ENCODE data around the gene ADCY4. TPM values are rescaled to one million over a fixed set of nuclear protein-coding genes. Genes with fewer than 3 reads are reported as not detected.

ADCY4 gene
- total and polyA plus RNA-seq, 2 donors (not counting 3 experiments of a cell fraction or from before 2014, with no cell fraction given): 81.6 to 84.0 TPM

DNA sequence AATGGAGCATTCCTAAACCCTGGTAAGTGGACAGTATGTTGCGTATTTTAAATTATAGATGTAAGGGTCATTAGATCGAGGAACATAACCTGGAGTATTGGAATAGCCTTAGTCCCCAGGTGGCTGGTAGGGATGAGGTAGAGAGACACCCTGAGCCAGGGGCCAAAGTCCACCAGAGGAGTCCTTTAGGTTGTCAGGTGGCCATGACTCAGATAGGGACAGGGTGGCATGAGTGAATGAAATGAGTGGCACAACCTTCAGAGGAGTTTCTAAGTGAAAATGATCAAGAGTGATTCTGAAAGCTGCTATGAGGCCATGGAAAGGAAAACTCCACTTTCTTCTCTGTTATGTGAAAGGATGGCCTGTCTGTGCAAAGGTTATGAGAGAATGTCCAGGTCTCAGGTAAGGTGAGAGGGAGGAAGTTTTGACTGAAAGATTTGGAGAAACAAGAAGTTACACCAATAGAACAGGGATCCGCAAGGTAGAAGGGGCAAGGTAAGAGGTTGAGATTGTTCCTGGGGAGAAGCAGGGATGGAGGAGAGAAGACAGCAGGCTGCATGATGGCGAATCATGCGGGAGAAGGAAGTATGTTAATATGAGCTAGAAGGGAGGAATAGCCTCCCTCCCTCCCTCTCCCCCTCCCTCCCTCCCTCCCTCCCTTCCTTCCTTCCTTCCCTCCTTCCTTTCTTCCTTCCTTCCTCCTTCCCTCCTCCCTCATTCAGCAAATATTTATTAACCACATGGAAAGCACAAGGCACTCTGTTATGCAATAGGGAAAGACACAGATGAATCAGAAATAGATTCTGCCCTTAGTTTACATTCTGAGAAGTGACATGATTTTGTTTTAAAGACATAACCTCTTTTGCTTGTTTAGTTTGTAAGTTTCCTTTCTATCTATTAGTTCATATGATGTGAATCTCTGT lies 18.9 kb upstream of the ADCY4 start:
- Histone ChIP-seq H3K9ac (replicated peaks; ENCODE audit: extremely low read depth, insufficient read depth, low read length) (no peak overlapping the region), H3K4me1 (ENCODE audit: control insufficient read depth, extremely low read depth, insufficient read depth, low read length) (no peaks in the 10 kb centered on the region), H3K27me3 (ENCODE audit: control insufficient read depth in 2 of 2, insufficient read depth in 2 of 2, low read length in 2 of 2) (peaks cover 30 to 33% of the 10 kb centered on the region in 2 experiments), H3K36me3 (ENCODE audit: control insufficient read depth in 2 of 2, extremely low read depth in 1 of 2, insufficient read depth in 2 of 2, low read length in 2 of 2) (no peaks in the 10 kb centered on the region), H3K9me3 (replicated peaks; ENCODE audit: control insufficient read depth, insufficient read depth, low read length) (no peaks in the 10 kb centered on the region), H3K4me3 (replicated peaks in 1 of 3; ENCODE audit: insufficient read depth in 1 of 3, low read depth in 1 of 3, low read length in 3 of 3) (no peak overlapping the region), H4K20me1 (replicated peaks; ENCODE audit: control insufficient read depth, extremely low read depth, insufficient read depth, low read length) (no peaks in the 10 kb centered on the region), H3K9me1 (replicated peaks; ENCODE audit: control insufficient read depth, extremely low read depth, insufficient read depth, low read length) (no peaks in the 10 kb centered on the region), H3K27ac (ENCODE audit: insufficient read depth, low read depth, low read length) (no peak overlapping the region), H3K4me2 (ENCODE audit: insufficient read depth, low read length) (no peak overlapping the region), H2AFZ (ENCODE audit: low read depth, low read length) (no peak overlapping the region), H3K79me2 (ENCODE audit: control insufficient read depth, insufficient read depth, low read length) (no peaks in the 10 kb centered on the region)
- intact Hi-C loops (cut with micrococcal nuclease) (no loop called here), dilution Hi-C loops (cut with MboI; ENCODE audit: extremely low pct_ligation_motif_present, low sequenced_read_pairs) (no loop called here)
- ChIA-PET CTCF (interaction anchor here (1.3 kb wide), 1 partner anchor 78 kb away, joined by 4 read pairs; no protein-coding TSS in a partner anchor), POLR2A (no interaction called here)
- no TSS peak for BruUV-seq (replicated peaks)
- no peak for TF ChIP-seq EZH2 (IDR thresholded peaks at IDR 0.05; ENCODE audit: borderline replicate concordance, low read depth, low read length, severe bottlenecking)
- no peak for TF ChIP-seq GATA2 (IDR thresholded peaks at IDR 0.05; ENCODE audit: insufficient read depth, insufficient read length, low read depth, low read length)
- TF ChIP-seq, protein P1, sequence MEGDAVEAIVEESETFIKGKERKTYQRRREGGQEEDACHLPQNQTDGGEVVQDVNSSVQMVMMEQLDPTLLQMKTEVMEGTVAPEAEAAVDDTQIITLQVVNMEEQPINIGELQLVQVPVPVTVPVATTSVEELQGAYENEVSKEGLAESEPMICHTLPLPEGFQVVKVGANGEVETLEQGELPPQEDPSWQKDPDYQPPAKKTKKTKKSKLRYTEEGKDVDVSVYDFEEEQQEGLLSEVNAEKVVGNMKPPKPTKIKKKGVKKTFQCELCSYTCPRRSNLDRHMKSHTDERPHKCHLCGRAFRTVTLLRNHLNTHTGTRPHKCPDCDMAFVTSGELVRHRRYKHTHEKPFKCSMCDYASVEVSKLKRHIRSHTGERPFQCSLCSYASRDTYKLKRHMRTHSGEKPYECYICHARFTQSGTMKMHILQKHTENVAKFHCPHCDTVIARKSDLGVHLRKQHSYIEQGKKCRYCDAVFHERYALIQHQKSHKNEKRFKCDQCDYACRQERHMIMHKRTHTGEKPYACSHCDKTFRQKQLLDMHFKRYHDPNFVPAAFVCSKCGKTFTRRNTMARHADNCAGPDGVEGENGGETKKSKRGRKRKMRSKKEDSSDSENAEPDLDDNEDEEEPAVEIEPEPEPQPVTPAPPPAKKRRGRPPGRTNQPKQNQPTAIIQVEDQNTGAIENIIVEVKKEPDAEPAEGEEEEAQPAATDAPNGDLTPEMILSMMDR (IDR thresholded peaks at IDR 0.05; ENCODE audit: extremely low read depth in 1 of 2, insufficient read depth in 1 of 2, low read depth in 1 of 2, low read length in 2 of 2): no peak
- TF ChIP-seq MYC (IDR thresholded peaks at IDR 0.05; ENCODE audit: low read depth, low read length): no peak
- no peak for TF ChIP-seq POLR2A (IDR thresholded peaks at IDR 0.05; ENCODE audit: low read depth, low read length)
- no peak for TF ChIP-seq FOS (IDR thresholded peaks at IDR 0.05; ENCODE audit: borderline replicate concordance, insufficient read depth, low read length)
- TF ChIP-seq, protein P2, sequence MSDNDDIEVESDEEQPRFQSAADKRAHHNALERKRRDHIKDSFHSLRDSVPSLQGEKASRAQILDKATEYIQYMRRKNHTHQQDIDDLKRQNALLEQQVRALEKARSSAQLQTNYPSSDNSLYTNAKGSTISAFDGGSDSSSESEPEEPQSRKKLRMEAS (IDR thresholded peaks at IDR 0.05; ENCODE audit: insufficient read depth, insufficient read length): no peak
- no peak for TF ChIP-seq JUN (IDR thresholded peaks at IDR 0.05; ENCODE audit: borderline replicate concordance, insufficient read depth, insufficient read length, low read depth)
- TF ChIP-seq POLR2AphosphoS5 (IDR thresholded peaks at IDR 0.05; ENCODE audit: insufficient read depth, low read depth, low read length): no peak
- FAIRE-seq: no peak
- DNase-seq (ENCODE audit: low read depth, low spot score): no peak
